ENCODE data around the gene ELOB.

ELOB gene

DNA sequence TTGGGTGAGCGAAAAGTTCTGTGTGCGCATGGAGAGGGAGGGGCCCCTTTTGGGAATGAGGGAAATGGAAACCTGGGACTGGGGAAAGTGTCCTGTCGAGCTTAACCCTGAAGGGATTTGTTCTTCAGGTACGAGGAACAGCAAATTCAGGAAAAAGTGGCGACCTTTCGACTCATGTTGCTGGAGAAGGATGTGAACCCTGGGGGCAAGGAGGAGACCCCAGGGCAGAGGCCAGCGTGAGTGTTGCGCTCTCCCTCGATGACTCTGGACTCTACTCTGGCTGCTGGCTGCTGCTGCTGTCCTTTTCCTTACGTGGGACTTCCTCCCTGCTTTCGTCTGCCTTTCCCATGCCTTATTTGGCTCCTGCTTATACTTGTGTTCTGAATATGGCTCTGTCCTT lies 19.7 kb downstream of the ELOB start:
- Histone ChIP-seq H3K27me3 (no peaks in the 10 kb centered on the region), H3K4me3 (no peak overlapping the region), H3K9me3 (replicated peaks in 1 of 11) (no peaks in the 10 kb centered on the region; a peak in 2 of 22 replicates), H3K27ac (no peak overlapping the region), H3K4me2 (peak overlapping the region in 1 of 11 experiments; percentile 99; a peak in 1 of 22 replicates), H3K9ac (no peak overlapping the region; a peak in 1 of 22 replicates), H4K20me1 (peaks cover 94 to 95% (median 95%) of the 10 kb centered on the region in 11 experiments), H3K4me1 (peaks cover 18 to 41% (median 26%) of the 10 kb centered on the region in 10 experiments), H3K36me3 (peaks cover 75 to 92% (median 86%) of the 10 kb centered on the region in 11 experiments)
- TF ChIP-seq Cebpa-rat (IDR thresholded peaks at IDR 0.05), result no peak

DNA sequence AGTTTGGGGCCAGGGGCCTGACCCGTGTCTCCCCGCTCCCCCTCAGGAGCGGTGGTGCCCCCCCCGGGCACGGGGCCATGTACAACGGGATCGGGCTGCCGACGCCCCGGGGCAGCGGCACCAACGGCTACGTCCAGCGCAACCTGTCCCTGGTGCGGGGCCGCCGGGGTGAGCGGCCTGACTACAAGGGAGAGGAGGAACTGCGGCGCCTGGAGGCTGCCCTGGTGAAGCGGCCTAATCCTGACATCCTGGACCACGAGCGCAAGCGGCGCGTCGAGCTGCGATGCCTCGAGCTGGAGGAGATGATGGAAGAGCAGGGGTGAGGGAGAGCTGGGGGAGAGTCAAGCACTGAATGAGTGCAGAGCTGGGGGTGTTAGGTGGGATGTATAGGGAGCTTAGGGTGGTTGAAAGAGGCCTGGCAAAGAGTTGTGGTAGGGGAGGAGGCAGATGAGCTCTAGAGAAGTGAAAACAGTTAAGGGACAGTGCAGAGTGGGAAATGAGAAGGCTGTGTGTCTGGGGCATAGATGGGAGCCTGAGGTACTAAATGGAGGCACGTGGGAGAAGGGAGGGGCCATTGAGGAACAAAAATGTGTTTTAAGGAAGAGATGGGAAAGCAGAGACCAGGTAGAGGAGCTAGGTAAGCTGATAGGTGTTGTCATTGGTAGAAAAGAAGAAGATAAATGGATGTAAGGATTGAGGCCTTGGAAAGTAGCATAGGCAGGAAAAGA lies 20.6 kb downstream of the ELOB start:
- H3K4me2 ChIP-seq, result peak overlapping the region in 10 of 11 experiments; percentile 12 to 99 (median 93); a peak in 11 of 22 replicates
- no peak overlapping the region for H3K4me3 ChIP-seq
- H3K27me3 ChIP-seq, result no peaks in the 10 kb centered on the region
- H3K9me3 ChIP-seq (replicated peaks in 1 of 11), result no peaks in the 10 kb centered on the region; a peak in 2 of 22 replicates
- H3K4me1 ChIP-seq, result peaks cover 23 to 46% (median 31%) of the 10 kb centered on the region in 10 experiments
- TF ChIP-seq Cebpa-rat (IDR thresholded peaks at IDR 0.05), result no peak
- peak overlapping the region in 1 of 11 experiments; percentile 21; a peak in 1 of 22 replicates for H3K27ac ChIP-seq
- H4K20me1 ChIP-seq, result peaks cover 85 to 86% (median 86%) of the 10 kb centered on the region in 11 experiments
- H3K36me3 ChIP-seq, result peaks cover 66 to 83% (median 77%) of the 10 kb centered on the region in 11 experiments
- peak overlapping the region in 6 of 11 experiments; percentile 11 to 100 (median 98); a peak in 7 of 22 replicates for H3K9ac ChIP-seq

DNA sequence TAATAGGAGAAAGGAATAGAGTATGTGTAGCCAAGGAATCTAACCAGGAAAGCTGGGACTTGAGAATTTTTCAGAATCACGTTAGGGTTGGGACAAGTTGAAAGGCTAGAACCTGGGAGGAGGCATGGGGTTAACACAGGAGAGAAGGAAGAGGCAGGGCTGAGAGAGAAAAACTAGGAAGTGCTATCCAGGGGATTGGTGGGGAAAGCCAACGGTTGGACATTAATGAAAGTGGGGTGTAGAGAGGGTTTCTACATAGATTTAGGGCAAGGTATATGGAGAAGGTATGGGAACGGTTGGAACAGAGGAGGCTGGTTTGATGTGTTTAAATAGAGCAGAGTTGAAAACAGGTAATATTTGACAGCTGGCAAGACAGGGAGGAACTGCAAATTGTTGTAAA lies 21.9 kb downstream of the ELOB start:
- peaks cover 72 to 73% (median 73%) of the 10 kb centered on the region in 11 experiments for H4K20me1 ChIP-seq
- no peak for TF ChIP-seq Cebpa-rat (IDR thresholded peaks at IDR 0.05)
- H3K9ac ChIP-seq, result peak overlapping the region; percentile 97 to 100 (median 98); a peak in 17 of 22 replicates
- H3K36me3 ChIP-seq, result peaks cover 53 to 70% (median 64%) of the 10 kb centered on the region in 11 experiments
- H3K4me2 ChIP-seq, result peak overlapping the region; percentile 90 to 99 (median 94)
- H3K27ac ChIP-seq, result peak overlapping the region in 1 of 11 experiments; percentile 98; a peak in 1 of 22 replicates
- no peaks in the 10 kb centered on the region for H3K9me3 ChIP-seq (replicated peaks in 1 of 11)
- peak overlapping the region; percentile 84 to 98 (median 94); a peak in 17 of 20 replicates for H3K4me3 ChIP-seq
- peaks cover 32 to 56% (median 41%) of the 10 kb centered on the region in 10 experiments for H3K4me1 ChIP-seq
- H3K27me3 ChIP-seq, result no peaks in the 10 kb centered on the region

DNA sequence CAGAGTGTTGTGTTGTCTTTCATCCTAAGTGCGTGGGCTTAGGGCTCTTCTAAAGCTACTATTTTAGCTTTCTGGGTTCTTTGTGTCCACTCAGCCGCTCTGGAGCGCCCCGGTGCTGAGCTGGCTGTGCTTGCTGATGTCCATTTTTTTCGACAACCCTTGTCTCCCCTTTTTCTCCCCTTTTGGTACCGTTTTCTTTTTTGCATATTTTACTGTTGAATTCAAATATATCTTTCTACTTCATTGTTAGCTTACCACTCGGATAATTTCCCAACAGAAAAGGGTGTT lies 23.4 kb downstream of the ELOB start:
- Histone ChIP-seq H3K27ac (peak overlapping the region; percentile 97 to 100 (median 99); a peak in 21 of 22 replicates), H3K4me2 (peak overlapping the region; percentile 90 to 99 (median 94)), H3K9ac (peak overlapping the region; percentile 97 to 100 (median 98)), H3K27me3 (no peaks in the 10 kb centered on the region), H4K20me1 (peaks cover 57 to 58% (median 58%) of the 10 kb centered on the region in 11 experiments), H3K36me3 (peaks cover 38 to 57% (median 52%) of the 10 kb centered on the region in 11 experiments), H3K4me1 (peaks cover 32 to 56% (median 41%) of the 10 kb centered on the region in 10 experiments), H3K4me3 (peak overlapping the region; percentile 84 to 98 (median 94)), H3K9me3 (replicated peaks in 1 of 11) (no peaks in the 10 kb centered on the region)
- TF ChIP-seq Cebpa-rat (IDR thresholded peaks at IDR 0.05), result no peak

DNA sequence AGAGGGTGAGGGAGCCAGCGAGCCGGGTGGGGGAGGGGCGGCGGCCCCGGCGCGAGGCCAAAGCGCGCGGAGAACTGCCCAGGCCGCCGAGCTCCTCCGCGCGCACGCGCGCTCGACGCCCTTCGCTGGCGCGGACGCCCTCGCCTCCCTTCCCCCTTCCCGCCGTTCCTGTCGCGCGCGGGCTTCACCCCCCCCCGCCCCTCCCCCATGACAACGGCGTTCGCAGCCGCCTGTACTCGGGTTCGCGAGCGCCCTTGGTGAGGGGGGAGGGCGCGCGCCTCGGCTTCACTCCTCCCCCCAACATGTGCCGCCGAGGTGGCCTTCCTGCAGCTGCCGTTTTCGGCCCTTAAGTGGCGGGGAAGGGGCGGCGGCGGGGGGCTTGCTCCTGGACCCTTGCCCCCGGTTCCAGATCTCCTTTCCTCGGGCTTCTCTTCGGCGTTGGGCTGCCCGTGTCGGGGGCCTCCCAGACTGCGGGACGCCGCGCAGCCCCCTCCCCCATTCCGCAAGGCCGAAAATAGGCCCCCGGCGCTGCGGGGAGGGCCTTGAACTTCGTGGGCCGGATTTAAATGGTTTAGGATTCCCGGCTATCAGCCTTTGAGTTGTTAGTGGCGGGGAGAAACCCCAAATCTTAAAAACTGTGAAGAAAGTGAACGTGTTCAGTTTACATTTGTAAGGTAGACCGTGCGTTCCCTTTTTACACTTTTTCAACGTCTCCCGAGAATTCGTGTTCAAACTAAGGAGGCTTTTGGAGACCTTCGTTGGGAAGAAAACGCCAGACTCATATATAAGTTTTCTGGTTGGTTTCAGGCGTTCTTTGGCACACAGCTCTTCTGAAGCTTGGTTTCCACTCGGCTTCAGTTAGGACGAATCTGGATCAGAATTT lies 24.0 kb downstream of the ELOB start:
- TF ChIP-seq Cebpa-rat (IDR thresholded peaks at IDR 0.05), result no peak
- Histone ChIP-seq H3K36me3 (peaks cover 32 to 51% (median 47%) of the 10 kb centered on the region in 11 experiments), H3K27me3 (no peaks in the 10 kb centered on the region), H4K20me1 (peaks cover 52% of the 10 kb centered on the region in 11 experiments), H3K4me3 (peak overlapping the region; percentile 84 to 98 (median 94)), H3K4me1 (peaks cover 32 to 56% (median 41%) of the 10 kb centered on the region in 10 experiments), H3K4me2 (peak overlapping the region; percentile 90 to 99 (median 94)), H3K9ac (peak overlapping the region; percentile 97 to 100 (median 98)), H3K27ac (peak overlapping the region; percentile 97 to 100 (median 99)), H3K9me3 (replicated peaks in 1 of 11) (no peaks in the 10 kb centered on the region)

DNA sequence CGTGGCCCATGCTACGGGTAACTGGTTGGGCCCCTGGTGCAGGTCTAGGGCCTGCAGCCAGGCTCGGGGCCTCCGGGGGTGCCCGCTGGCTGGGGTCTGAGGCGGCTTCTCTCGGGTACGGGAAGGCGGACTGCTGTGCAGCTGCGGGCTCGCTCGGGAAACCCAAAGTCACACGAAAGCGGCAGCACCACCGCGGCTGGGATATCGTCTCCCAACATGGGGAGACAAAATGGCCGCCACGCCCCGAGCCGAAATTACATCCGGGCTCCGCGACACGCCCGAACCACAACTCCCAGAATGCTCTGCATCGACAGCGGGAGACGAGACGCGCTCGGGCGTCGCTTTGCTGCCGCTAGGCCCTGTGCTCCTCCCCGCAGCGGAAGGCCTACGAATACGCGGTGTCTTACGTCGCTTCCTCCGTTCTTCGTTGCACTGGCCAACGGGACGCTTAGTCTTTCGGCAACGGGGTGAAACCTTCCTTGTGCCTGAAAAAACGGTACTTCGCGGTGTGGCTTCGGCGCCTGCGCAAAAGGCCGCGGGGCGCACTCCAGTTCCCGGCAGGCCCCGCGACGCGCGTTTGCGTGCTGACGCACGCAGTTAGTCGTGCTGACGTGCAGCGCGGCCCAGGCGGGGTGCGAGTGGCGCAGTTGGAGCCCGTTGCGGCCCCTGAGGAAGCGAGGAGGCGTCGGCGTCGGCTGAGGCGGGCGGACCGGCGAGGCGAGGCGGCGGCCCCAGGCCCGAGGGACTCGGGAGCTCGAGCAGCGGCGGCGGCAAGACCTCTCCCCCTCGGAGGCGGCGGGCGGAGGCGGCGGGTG lies 24.8 kb downstream of the ELOB start, which contains the start of gene SRRM2:
TSS of gene SRRM2 (plus strand) at position 604 of the 815 bp plus-strand sequence. CDS start 3,727 bp downstream, outside the sequence.
- Histone ChIP-seq H3K36me3 (peaks cover 24 to 43% (median 38%) of the 10 kb centered on the region in 11 experiments), H3K9me3 (replicated peaks in 1 of 11) (no peaks in the 10 kb centered on the region), H4K20me1 (peaks cover 43 to 44% (median 44%) of the 10 kb centered on the region in 11 experiments), H3K27me3 (no peaks in the 10 kb centered on the region), H3K27ac (peak within 1 kb of the TSS; percentile 97 to 100 (median 99)), H3K4me3 (peak within 1 kb of the TSS; percentile 84 to 98 (median 94)), H3K9ac (peak within 1 kb of the TSS; percentile 97 to 100 (median 98)), H3K4me2 (peak within 1 kb of the TSS; percentile 90 to 99 (median 94)), H3K4me1 (peaks cover 32 to 49% (median 41%) of the 10 kb centered on the region in 10 experiments)
- no peak for TF ChIP-seq Cebpa-rat (IDR thresholded peaks at IDR 0.05)

DNA sequence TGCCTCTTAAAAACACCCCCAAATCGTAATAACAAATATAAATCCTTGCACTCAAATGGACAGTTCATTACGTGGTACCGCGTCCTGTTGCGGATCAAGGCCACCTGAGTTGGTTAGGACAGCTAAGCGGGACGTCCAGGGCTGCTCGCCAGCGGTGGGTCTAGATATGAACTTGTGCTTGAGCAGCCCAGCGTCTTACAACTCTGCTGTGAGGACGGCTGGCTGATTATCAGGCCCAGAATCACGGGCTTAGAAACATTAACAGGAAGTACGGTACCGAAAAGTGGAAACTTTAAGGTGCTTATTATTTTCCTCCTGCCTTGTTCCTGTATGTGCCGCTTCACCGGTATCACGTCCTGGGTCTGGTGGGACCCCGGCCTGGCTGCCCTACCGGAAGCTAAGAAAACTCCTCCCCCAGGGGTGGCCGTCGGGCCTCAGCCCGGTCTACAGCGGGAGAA lies 25.5 kb downstream of the ELOB start:
- no peaks in the 10 kb centered on the region for H3K9me3 ChIP-seq (replicated peaks in 1 of 11)
- peak overlapping the region; percentile 97 to 100 (median 99) for H3K27ac ChIP-seq
- H3K4me3 ChIP-seq, result peak overlapping the region; percentile 84 to 98 (median 94)
- H4K20me1 ChIP-seq, result peaks cover 37 to 38% (median 37%) of the 10 kb centered on the region in 11 experiments
- H3K4me2 ChIP-seq, result peak overlapping the region; percentile 75 to 99 (median 93)
- no peaks in the 10 kb centered on the region for H3K27me3 ChIP-seq
- H3K4me1 ChIP-seq, result peaks cover 32 to 45% (median 40%) of the 10 kb centered on the region in 10 experiments
- peaks cover 17 to 36% (median 32%) of the 10 kb centered on the region in 11 experiments for H3K36me3 ChIP-seq
- no peak for TF ChIP-seq Cebpa-rat (IDR thresholded peaks at IDR 0.05)
- peak overlapping the region; percentile 97 to 100 (median 98) for H3K9ac ChIP-seq

DNA sequence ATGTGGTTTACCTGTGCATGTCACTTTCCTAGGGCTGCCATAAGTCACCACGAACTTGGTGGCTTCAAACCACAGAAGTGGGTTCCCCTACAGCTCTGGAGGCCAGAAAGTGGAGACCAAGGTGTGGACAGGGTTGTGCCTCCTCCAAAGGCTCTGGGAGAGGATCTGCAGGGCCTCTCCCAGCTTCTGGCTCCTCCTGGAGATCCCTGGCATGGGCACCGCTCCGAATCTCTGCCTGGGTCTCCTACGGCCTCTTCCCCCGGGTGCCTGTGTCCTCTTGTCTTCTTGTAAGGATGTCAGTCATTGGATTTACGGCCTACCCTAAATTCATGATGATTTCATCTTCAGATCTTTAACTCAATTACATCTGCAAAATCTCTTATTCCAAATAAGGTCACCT lies 27.1 kb downstream of the ELOB start:
- Histone ChIP-seq H3K27ac (no peak overlapping the region), H3K4me1 (peaks cover 22 to 29% (median 26%) of the 10 kb centered on the region in 10 experiments), H3K4me2 (no peak overlapping the region), H3K4me3 (no peak overlapping the region), H3K36me3 (peaks cover 8 to 20% (median 15%) of the 10 kb centered on the region in 11 experiments; a peak in 17 of 22 replicates), H3K27me3 (no peaks in the 10 kb centered on the region), H4K20me1 (peaks cover 20 to 21% (median 20%) of the 10 kb centered on the region in 11 experiments), H3K9ac (no peak overlapping the region), H3K9me3 (replicated peaks in 1 of 11) (no peaks in the 10 kb centered on the region)
- no peak for TF ChIP-seq Cebpa-rat (IDR thresholded peaks at IDR 0.05)
